GM10266 (cell line): ENCODE results near the gene C7orf33.

Source experiments
- DNase-seq: peaks from one replicate; pipeline ENCODE4 v3.0.0; 2012; ENCODE audit errors: extremely low spot score
- CTCF ChIP-seq: IDR thresholded peaks from 2 replicates; pipeline ENCODE4 v1.5.1; 2012; ENCODE audit warnings: mild to moderate bottlenecking, low read depth; ENCODE audit not compliant: control insufficient read depth, insufficient read depth; ENCODE audit errors: missing control alignments

The C7orf33 gene

GRCh38 chr7:148620749-148621359, 30.3 kb downstream of the C7orf33 start:
- no peak for DNase-seq
- no peak for TF ChIP-seq CTCF

GRCh38 chr7:148621563-148621962, 31.0 kb downstream of the C7orf33 start:
- no peak for DNase-seq
- no peak for TF ChIP-seq CTCF

- no peak for TF ChIP-seq CTCF
- no peak for DNase-seq
Observed at GRCh38 chr7:148622887-148623585, 32.5 kb downstream of the C7orf33 start.

DNA sequence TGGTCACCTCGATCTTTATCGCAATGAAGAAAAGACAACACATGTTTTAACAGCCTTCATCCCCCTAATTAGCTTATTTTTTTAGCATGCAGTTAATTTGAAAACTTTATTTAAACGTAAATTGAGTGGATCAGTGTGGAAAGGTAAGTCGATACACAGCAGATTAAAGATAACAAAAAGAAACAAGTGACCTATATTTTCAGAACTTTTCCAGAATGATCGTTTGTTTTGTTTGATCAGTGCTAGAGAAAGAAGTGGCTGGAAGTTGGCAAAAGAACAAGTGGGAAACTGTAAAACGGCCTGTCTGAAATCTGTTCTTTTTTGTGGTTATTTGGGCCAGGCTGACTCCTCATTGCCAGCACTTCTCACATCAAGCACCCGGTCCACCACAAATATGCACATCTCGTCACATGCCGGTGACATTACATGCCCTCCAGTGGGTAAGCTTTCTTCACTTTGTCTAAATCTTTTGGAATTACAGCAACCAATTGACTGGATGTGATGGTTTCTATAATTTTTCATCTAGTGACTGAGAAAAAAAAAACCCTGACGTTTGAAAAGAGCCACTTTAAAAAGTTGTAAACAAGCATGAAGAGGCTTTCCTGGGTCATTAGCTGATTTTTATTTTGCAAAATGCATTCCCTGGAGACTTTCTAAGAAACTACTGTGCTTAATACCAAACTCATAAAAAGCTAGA, 33.2 kb downstream of the C7orf33 start:
- no peak for DNase-seq

DNA sequence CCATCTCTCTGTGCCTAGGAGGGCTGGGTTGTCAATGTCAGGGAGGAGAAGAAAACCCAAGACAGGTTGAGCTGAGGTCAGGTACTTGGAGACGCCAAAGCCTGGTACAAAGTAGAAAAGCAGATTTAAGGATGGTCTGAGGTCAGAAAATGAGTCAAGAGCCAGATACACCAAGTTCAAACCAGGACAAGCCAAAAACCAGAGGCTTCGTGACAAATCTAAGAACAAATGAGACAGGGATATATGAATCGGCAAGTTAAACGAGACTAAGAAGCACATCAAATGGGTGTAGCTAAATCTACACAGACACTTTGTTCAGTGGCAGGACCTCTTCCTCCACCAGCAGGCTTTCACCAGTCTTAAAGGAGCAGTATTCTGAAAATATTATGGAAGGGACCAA, 34.2 kb downstream of the C7orf33 start:
- DNase-seq, result no peak

More for the DNA sequence above, 33.2 kb downstream of the C7orf33 start:
- TF ChIP-seq CTCF, result no peak

DNA sequence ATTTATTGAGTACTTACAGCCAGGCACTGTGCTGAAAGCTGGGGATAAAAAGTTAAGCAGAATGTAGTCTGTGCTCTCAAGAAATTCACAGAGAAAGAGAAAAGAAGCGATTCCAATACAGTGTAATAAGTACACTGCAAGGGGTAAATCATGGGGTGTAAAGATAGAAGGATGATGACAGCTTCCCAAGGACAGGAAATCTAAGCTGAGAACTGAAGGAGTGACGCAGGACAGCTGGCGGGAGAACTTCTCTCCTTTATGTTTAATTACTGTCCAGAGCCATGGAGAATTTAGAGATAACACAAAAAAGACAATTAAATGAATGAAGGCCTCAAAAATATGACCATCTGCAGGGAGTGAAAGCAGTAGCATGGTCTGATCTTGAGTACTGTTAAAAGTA, 34.8 kb downstream of the C7orf33 start:
- DNase-seq, result no peak
- TF ChIP-seq CTCF, result no peak

More for the DNA sequence above, 34.2 kb downstream of the C7orf33 start:
- no peak for TF ChIP-seq CTCF

DNA sequence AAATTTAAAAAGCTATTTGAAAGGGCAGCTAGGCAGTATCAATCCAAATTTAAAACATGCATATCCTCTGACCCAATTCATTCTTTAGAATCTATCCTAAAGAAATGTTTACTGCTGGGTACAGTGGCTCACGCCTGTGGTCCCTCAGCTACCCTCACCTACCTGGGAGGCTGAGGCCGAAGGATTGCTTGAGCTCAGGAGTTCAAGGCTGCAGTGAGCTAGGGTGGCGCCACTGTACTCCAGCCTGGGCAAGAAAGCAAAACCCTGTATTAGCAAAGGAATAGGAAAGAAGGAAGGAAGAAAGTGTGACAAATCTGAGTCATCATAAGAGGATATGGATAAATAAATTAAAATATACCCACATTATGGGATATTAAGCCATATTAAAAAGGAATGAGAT, 36.3 kb downstream of the C7orf33 start:
- no peak for DNase-seq
- TF ChIP-seq CTCF, result no peak
